Measurements from ENCODE around the gene GOLGA7B.

GOLGA7B gene

DNA sequence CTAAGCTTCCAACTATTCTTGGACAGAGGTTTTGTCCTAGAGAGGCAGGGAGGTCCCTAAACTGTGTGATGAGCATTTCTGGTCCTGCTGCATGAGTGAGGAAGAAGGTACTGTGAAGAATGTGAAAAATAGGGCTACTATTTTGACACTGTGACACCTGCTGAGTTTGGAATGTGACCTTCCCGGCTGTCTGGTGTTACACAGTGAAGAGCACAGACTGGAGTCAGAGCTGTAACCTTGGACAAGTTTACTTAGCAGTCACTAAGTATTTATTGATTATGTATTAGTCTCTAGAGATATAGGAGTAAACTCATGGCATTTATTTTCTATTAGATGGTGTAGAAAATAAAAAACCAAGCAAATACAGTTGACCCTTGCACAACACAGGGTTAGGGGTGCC, 12.3 kb downstream of the GOLGA7B start:
- ChIA-PET POLR2A (no interaction called here), CTCF (interaction anchor here (1.4 to 2.4 kb wide), 4 partner anchors 70 to 106 kb away, joined by 3 to 13 read pairs (median 6); no protein-coding TSS in a partner anchor)
- no peak overlapping the region for H3K4me3 ChIP-seq (ENCODE audit: low read depth, low read length)
- DNase-seq (ENCODE audit: low read depth, low spot score) = no peak
- TF ChIP-seq CTCF (IDR thresholded peaks at IDR 0.05; ENCODE audit: insufficient read depth, low read length, missing control alignments) = no peak

- no peak for TF ChIP-seq CTCF (IDR thresholded peaks at IDR 0.05; ENCODE audit: insufficient read depth, low read length, missing control alignments)
- no peak for DNase-seq (ENCODE audit: low read depth, low spot score)
- POLR2A ChIA-PET = no interaction called here
- CTCF ChIA-PET = interaction anchor here (1.7 kb wide), 1 partner anchor 72 kb away, joined by 6 read pairs; no protein-coding TSS in a partner anchor
- no peak overlapping the region for H3K4me3 ChIP-seq (ENCODE audit: low read depth, low read length)
Measured at GRCh38 chr10:97863808-97864207, 14.2 kb downstream of the GOLGA7B start.

GRCh38 chr10:97865488-97865887, 15.8 kb downstream of the GOLGA7B start:
- CTCF ChIA-PET = interaction anchor here (1.0 to 1.5 kb wide), 3 partner anchors 73 to 106 kb away, joined by 4 to 6 read pairs (median 6); no protein-coding TSS in a partner anchor
- no peak overlapping the region for H3K4me3 ChIP-seq (ENCODE audit: low read depth, low read length)
- DNase-seq (ENCODE audit: low read depth, low spot score) = no peak
- POLR2A ChIA-PET = no interaction called here
- TF ChIP-seq CTCF (IDR thresholded peaks at IDR 0.05; ENCODE audit: insufficient read depth, low read length, missing control alignments) = no peak

DNA sequence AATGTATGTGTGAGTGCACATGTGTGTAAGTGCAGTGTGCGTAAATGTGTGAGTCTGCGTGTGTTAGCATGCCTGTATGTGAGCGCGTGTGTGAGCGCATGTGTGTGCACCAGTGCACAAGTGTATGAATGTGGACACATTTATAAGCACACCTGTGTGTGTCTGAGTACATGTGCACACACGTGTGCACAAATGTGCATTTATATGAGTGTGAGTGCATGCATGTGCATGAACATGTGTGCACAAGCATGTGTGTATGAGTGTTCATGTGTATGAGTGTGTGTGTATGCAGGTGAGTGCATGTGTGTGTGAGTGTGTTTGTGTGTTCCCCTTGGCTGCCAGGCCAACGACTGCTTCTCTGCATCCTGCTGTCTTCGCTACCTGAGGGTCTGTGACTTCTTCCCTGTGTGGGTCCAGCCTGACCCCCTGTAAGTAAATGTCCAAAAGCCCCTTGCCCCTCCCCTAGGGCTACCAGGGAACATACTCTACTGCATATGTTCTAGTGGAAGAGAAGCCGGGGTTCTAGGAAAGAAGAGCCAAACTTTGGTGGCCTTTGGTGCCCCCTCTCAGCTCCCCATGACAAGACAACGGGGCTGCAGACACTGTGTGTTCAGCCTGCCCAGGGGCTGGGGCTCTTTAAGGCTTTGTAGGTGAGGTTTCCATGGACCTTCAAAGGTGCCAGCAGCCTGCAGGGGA, 17.0 kb downstream of the GOLGA7B start:
- ChIA-PET CTCF (interaction anchor here (1.5 to 6.1 kb wide), 2 partner anchors 74 to 106 kb away, joined by 6 to 67 read pairs; no protein-coding TSS in a partner anchor), POLR2A (no interaction called here)
- no peak for DNase-seq (ENCODE audit: low read depth, low spot score)
- TF ChIP-seq CTCF (IDR thresholded peaks at IDR 0.05; ENCODE audit: insufficient read depth, low read length, missing control alignments) = no peak
- H3K4me3 ChIP-seq (ENCODE audit: low read depth, low read length) = no peak overlapping the region

DNA sequence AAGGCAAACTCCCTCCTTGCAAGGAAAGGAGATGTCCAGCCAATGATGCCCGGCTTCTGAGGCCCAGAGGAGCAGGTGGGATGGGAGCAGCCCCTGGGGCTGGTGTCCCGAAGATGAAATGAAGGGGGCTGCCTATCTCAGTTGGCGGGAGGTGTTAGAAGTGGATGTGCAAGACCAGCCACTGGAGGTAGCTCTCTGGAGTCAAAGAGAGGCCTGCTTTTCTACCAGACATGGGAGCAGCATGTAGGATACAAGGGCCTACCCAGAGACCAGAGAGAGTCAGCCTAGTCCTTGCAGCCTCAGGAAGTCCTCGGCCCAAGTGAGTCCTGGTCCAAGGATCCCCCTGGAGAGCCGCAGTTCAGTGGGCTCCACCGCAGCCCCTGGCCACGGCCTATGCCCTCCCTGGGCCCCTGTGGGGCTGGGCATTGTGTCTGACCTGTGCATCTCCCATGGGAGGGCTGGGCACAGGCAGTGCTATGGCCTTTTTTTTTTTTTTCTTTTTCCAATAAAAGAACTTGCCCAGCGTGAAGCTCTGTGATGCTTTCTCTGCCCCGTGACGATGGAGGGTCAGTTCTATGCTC, 17.7 kb downstream of the GOLGA7B start:
- no peak for TF ChIP-seq CTCF (IDR thresholded peaks at IDR 0.05; ENCODE audit: insufficient read depth, low read length, missing control alignments)
- ChIA-PET POLR2A (no interaction called here), CTCF (interaction anchor here (0.9 to 11.6 kb wide), 5 partner anchors 27 to 174 kb away, joined by 3 to 176 read pairs (median 3); no protein-coding TSS in a partner anchor)
- H3K4me3 ChIP-seq (ENCODE audit: low read depth, low read length) = no peak overlapping the region
- DNase-seq (ENCODE audit: low read depth, low spot score) = no peak

- DNase-seq (ENCODE audit: low read depth, low spot score) = no peak
- POLR2A ChIA-PET = no interaction called here
- CTCF ChIA-PET = interaction anchor here (0.9 to 11.6 kb wide), 10 partner anchors 8 to 173 kb away, joined by 3 to 176 read pairs (median 3); no protein-coding TSS in a partner anchor
- no peak overlapping the region for H3K4me3 ChIP-seq (ENCODE audit: low read depth, low read length)
- TF ChIP-seq CTCF (IDR thresholded peaks at IDR 0.05; ENCODE audit: insufficient read depth, low read length, missing control alignments) = no peak
Measured at GRCh38 chr10:97868134-97868685, 18.6 kb downstream of the GOLGA7B start.
